ENCODE measurements around the gene C1orf185. TPM values are rescaled to one million over a fixed set of nuclear protein-coding genes. Genes with fewer than 3 reads are reported as not detected.
"Not testable (repeated sequence)": the region's sequence is repeated elsewhere in the genome, so short reads cannot be mapped to it uniquely, and the experiment has no call there.

C1orf185 gene
- total and polyA plus RNA-seq, 5 experiments from 2014 or later, result not detected

GRCh38 chr1:51154776-51155175 lies 52.7 kb downstream of the C1orf185 start:
- Mint-ChIP-seq H3K27ac (no peak overlapping the region), H3K4me1 (peaks cover 0 to 1% (median under 1%) of the 10 kb centered on the region in 4 donors), H3K9me3 (peaks cover 0 to 25% (median 16%) of the 10 kb centered on the region in 9 donors), H3K36me3 (peaks cover 0 to 18% (median 10%) of the 10 kb centered on the region in 3 donors), H3K4me3 (no peak overlapping the region), H3K27me3 (peaks cover 6 to 15% (median 12%) of the 10 kb centered on the region in 5 donors)
- POLR2A ChIA-PET, result no interaction called here
- ATAC-seq, result no peak
- no peak for DNase-seq

- no peak for DNase-seq
- Mint-ChIP-seq H3K27me3 (peaks cover 6 to 12% (median 8%) of the 10 kb centered on the region in 5 donors), H3K4me3 (peak overlapping the region in 1 of 10 donors; percentile 20), H3K9me3 (peaks cover 0 to 25% (median 16%) of the 10 kb centered on the region in 9 donors), H3K4me1 (peaks cover 0 to 1% (median under 1%) of the 10 kb centered on the region in 4 donors), H3K27ac (no peak overlapping the region), H3K36me3 (peaks cover 0 to 18% (median 10%) of the 10 kb centered on the region in 3 donors)
- no peak for ATAC-seq
- POLR2A ChIA-PET, result no interaction called here
Observed at GRCh38 chr1:51156752-51157151, 54.7 kb downstream of the C1orf185 start.

- no peak for DNase-seq
- no peak overlapping the region for H3K27ac Mint-ChIP-seq
- ATAC-seq, result no peak
- H3K4me1 Mint-ChIP-seq, result peaks cover 0 to 1% (median under 1%) of the 10 kb centered on the region in 4 donors
- peaks cover 6 to 12% (median 8%) of the 10 kb centered on the region in 5 donors for H3K27me3 Mint-ChIP-seq
- H3K9me3 Mint-ChIP-seq, result peaks cover 0 to 24% (median 16%) of the 10 kb centered on the region in 9 donors
- POLR2A ChIA-PET, result no interaction called here
- H3K36me3 Mint-ChIP-seq, result peaks cover 0 to 18% (median 10%) of the 10 kb centered on the region in 3 donors
- H3K4me3 Mint-ChIP-seq, result no peak overlapping the region
Observed at GRCh38 chr1:51157395-51157794, 55.4 kb downstream of the C1orf185 start.

GRCh38 chr1:51158263-51158662 lies 56.2 kb downstream of the C1orf185 start:
- ATAC-seq, result no peak

GRCh38 chr1:51162560-51162959 lies 60.5 kb downstream of the C1orf185 start:
- H3K4me3 Mint-ChIP-seq, H3K36me3 Mint-ChIP-seq, H3K27me3 Mint-ChIP-seq, ATAC-seq, H3K9me3 Mint-ChIP-seq, DNase-seq, H3K27ac Mint-ChIP-seq, H3K4me1 Mint-ChIP-seq, POLR2A ChIA-PET: not testable (repeated sequence)

More at GRCh38 chr1:51158263-51158662, 56.2 kb downstream of the C1orf185 start:
- no peak for DNase-seq
- Mint-ChIP-seq H3K9me3 (peaks cover 0 to 24% (median 16%) of the 10 kb centered on the region in 9 donors), H3K27ac (no peak overlapping the region), H3K4me1 (peaks cover 0 to 1% (median under 1%) of the 10 kb centered on the region in 4 donors), H3K36me3 (peaks cover 0 to 18% (median 10%) of the 10 kb centered on the region in 3 donors), H3K4me3 (no peak overlapping the region), H3K27me3 (peaks cover 6 to 12% (median 8%) of the 10 kb centered on the region in 5 donors)
- POLR2A ChIA-PET, result no interaction called here

- no peak for DNase-seq
- no peak for ATAC-seq
- H3K27ac Mint-ChIP-seq, result no peak overlapping the region
- POLR2A ChIA-PET, result no interaction called here
- H3K9me3 Mint-ChIP-seq, result no peaks in the 10 kb centered on the region
- H3K27me3 Mint-ChIP-seq, result no peaks in the 10 kb centered on the region
- peaks cover 1 to 7% (median 4%) of the 10 kb centered on the region in 4 donors for H3K4me1 Mint-ChIP-seq
- H3K4me3 Mint-ChIP-seq, result no peak overlapping the region
- no peaks in the 10 kb centered on the region for H3K36me3 Mint-ChIP-seq
Observed at GRCh38 chr1:51165540-51165939, 63.5 kb downstream of the C1orf185 start.

- peaks cover 0 to 7% (median 2%) of the 10 kb centered on the region in 5 donors for H3K27me3 Mint-ChIP-seq
- POLR2A ChIA-PET, result no interaction called here
- H3K27ac Mint-ChIP-seq, result no peak overlapping the region
- DNase-seq (no peak), ATAC-seq (no peak)
- H3K4me1 Mint-ChIP-seq, result peaks cover 1 to 13% (median 9%) of the 10 kb centered on the region in 4 donors
- H3K9me3 Mint-ChIP-seq, result no peaks in the 10 kb centered on the region
- peaks cover 0 to 3% (median 0%) of the 10 kb centered on the region in 3 donors for H3K36me3 Mint-ChIP-seq
- peak overlapping the region in 1 of 10 donors; percentile 12 for H3K4me3 Mint-ChIP-seq
Observed at GRCh38 chr1:51168266-51168845, 66.3 kb downstream of the C1orf185 start.

- peaks cover 1 to 16% (median 12%) of the 10 kb centered on the region in 4 donors for H3K4me1 Mint-ChIP-seq
- no peak for ATAC-seq
- no peak overlapping the region for H3K4me3 Mint-ChIP-seq
- POLR2A ChIA-PET, result no interaction called here
- H3K9me3 Mint-ChIP-seq, result no peaks in the 10 kb centered on the region
- no peak overlapping the region for H3K27ac Mint-ChIP-seq
- DNase-seq, result no peak
- H3K27me3 Mint-ChIP-seq, result peaks cover 0 to 7% (median 2%) of the 10 kb centered on the region in 5 donors
- H3K36me3 Mint-ChIP-seq, result peaks cover 0 to 3% (median 0%) of the 10 kb centered on the region in 3 donors
Observed at GRCh38 chr1:51168936-51169335, 66.9 kb downstream of the C1orf185 start.

- POLR2A ChIA-PET, result no interaction called here
- H3K36me3 Mint-ChIP-seq, result peaks cover 0 to 3% (median 0%) of the 10 kb centered on the region in 3 donors
Observed at GRCh38 chr1:51170342-51170741, 68.3 kb downstream of the C1orf185 start.

GRCh38 chr1:51172811-51173210 lies 70.8 kb downstream of the C1orf185 start:
- peak overlapping the region in 5 of 10 donors; percentile 2 to 48 (median 13) for H3K4me3 Mint-ChIP-seq
- peaks cover 7 to 26% (median 17%) of the 10 kb centered on the region in 5 donors for H3K27me3 Mint-ChIP-seq
- peaks cover 3 to 16% (median 11%) of the 10 kb centered on the region in 4 donors for H3K4me1 Mint-ChIP-seq
- POLR2A ChIA-PET, result no interaction called here
- no peak for DNase-seq
- no peaks in the 10 kb centered on the region for H3K9me3 Mint-ChIP-seq
- H3K36me3 Mint-ChIP-seq, result peaks cover 0 to 3% (median 0%) of the 10 kb centered on the region in 3 donors
- peak overlapping the region in 1 of 10 donors; percentile 16 for H3K27ac Mint-ChIP-seq
- ATAC-seq, result no peak

More at GRCh38 chr1:51170342-51170741, 68.3 kb downstream of the C1orf185 start:
- no peak for ATAC-seq
- Mint-ChIP-seq H3K27ac (no peak overlapping the region), H3K4me3 (no peak overlapping the region), H3K4me1 (peaks cover 3 to 16% (median 12%) of the 10 kb centered on the region in 4 donors), H3K9me3 (no peaks in the 10 kb centered on the region), H3K27me3 (peaks cover 5 to 12% (median 8%) of the 10 kb centered on the region in 5 donors)
- DNase-seq, result no peak

- Mint-ChIP-seq H3K4me3 (no peak overlapping the region), H3K9me3 (no peaks in the 10 kb centered on the region), H3K27ac (no peak overlapping the region), H3K36me3 (peaks cover 0 to 7% (median 3%) of the 10 kb centered on the region in 3 donors), H3K27me3 (peaks cover 13 to 39% (median 26%) of the 10 kb centered on the region in 5 donors), H3K4me1 (peaks cover 2 to 10% (median 8%) of the 10 kb centered on the region in 4 donors)
- DNase-seq, result no peak
- ATAC-seq, result no peak
- POLR2A ChIA-PET, result no interaction called here
Observed at GRCh38 chr1:51175278-51175677, 73.2 kb downstream of the C1orf185 start.

GRCh38 chr1:51177988-51178387 lies 76.0 kb downstream of the C1orf185 start:
- H3K27me3 Mint-ChIP-seq, result peaks cover 15 to 53% (median 31%) of the 10 kb centered on the region in 5 donors
- H3K4me3 Mint-ChIP-seq, POLR2A ChIA-PET, H3K36me3 Mint-ChIP-seq, H3K27ac Mint-ChIP-seq, H3K9me3 Mint-ChIP-seq, ATAC-seq, H3K4me1 Mint-ChIP-seq, DNase-seq: not testable (repeated sequence)

GRCh38 chr1:51188230-51188629 lies 86.2 kb downstream of the C1orf185 start:
- H3K4me1 Mint-ChIP-seq, result no peaks in the 10 kb centered on the region
- POLR2A ChIA-PET, result no interaction called here
- DNase-seq (no peak), ATAC-seq (no peak)
- no peak overlapping the region for H3K27ac Mint-ChIP-seq
- H3K27me3 Mint-ChIP-seq, result peaks cover 0 to 2% (median 0%) of the 10 kb centered on the region in 5 donors
- H3K4me3 Mint-ChIP-seq, result no peak overlapping the region
- H3K9me3 Mint-ChIP-seq, result no peaks in the 10 kb centered on the region
- no peaks in the 10 kb centered on the region for H3K36me3 Mint-ChIP-seq
